Right atrium auricular region (tissue), 2 donors: ENCODE measurements around the gene OXNAD1. TPM values are rescaled to one million over a fixed set of nuclear protein-coding genes. Genes with fewer than 3 reads are reported as not detected.

Experiments used
- DNase-seq: peaks from one replicate; pipeline ENCODE4 v3.0.0-alpha.2; 2019; ENCODE audit warnings: low spot score
- H3K27ac ChIP-seq, 2 donors: fragments of 200-600 bp; sonication (generic); 1 replicate in 1 of 2; 2 replicates in 1 of 2; pipeline ENCODE4 v1.5.1; 2016 to 2019
- H3K27me3 ChIP-seq, 2 donors: fragments of 200-600 bp; sonication (generic); one replicate each; pipeline versions ENCODE4 v1.5.1 to v1.6.0; 2017 to 2019
- H3K36me3 ChIP-seq: fragments of 200-600 bp; sonication (generic); one replicate; pipeline ENCODE4 v1.5.1; 2016
- H3K4me1 ChIP-seq, 2 donors: fragments of 200-600 bp; sonication (generic); one replicate each; pipeline versions ENCODE4 v1.5.1 to v1.6.0; 2017 to 2019
- H3K4me3 ChIP-seq, 2 donors: fragments of 200-600 bp; sonication (generic); 1 replicate in 1 of 2; 2 replicates in 1 of 2; pipeline ENCODE4 v1.5.1; 2017 to 2019; ENCODE audit warnings: mild to moderate bottlenecking in 1 of 2, moderate library complexity in 1 of 2
- H3K9me3 ChIP-seq, 2 donors: fragments of 200-600 bp; sonication (generic); one replicate each; pipeline ENCODE4 v1.5.1; 2019
- total RNA-seq, 2 donors: library from RNA; depleted of rRNA; stranded (reverse); fragments of >200 nt; gene quantifications; one replicate each; pipeline ENCODE4 v1.1.0, GENCODE V29; 2016
- TF ChIP-seq, protein P1 (sequence below), 2 donors: fragments of 200-600 bp; sonication (generic); IDR thresholded peaks; one replicate each; pipeline ENCODE4 v1.5.1; 2019; ENCODE audit warnings: antibody characterized with exemption in 2 of 2

OXNAD1 gene
- total RNA-seq, 2 donors from 2014 or later, result 9.8 to 15.7 TPM

GRCh38 chr3:16280671-16281070 is 15.7 kb downstream of the OXNAD1 start:
- Histone ChIP-seq H3K27ac (no peak overlapping the region), H3K4me3 (no peak overlapping the region), H3K36me3 (peaks cover 20% of the 10 kb centered on the region), H3K9me3 (no peaks in the 10 kb centered on the region), H3K27me3 (no peaks in the 10 kb centered on the region), H3K4me1 (no peaks in the 10 kb centered on the region)
- DNase-seq, result no peak
- TF ChIP-seq, protein P1, sequence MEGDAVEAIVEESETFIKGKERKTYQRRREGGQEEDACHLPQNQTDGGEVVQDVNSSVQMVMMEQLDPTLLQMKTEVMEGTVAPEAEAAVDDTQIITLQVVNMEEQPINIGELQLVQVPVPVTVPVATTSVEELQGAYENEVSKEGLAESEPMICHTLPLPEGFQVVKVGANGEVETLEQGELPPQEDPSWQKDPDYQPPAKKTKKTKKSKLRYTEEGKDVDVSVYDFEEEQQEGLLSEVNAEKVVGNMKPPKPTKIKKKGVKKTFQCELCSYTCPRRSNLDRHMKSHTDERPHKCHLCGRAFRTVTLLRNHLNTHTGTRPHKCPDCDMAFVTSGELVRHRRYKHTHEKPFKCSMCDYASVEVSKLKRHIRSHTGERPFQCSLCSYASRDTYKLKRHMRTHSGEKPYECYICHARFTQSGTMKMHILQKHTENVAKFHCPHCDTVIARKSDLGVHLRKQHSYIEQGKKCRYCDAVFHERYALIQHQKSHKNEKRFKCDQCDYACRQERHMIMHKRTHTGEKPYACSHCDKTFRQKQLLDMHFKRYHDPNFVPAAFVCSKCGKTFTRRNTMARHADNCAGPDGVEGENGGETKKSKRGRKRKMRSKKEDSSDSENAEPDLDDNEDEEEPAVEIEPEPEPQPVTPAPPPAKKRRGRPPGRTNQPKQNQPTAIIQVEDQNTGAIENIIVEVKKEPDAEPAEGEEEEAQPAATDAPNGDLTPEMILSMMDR (IDR thresholded peaks at IDR 0.05), result no peak

DNA sequence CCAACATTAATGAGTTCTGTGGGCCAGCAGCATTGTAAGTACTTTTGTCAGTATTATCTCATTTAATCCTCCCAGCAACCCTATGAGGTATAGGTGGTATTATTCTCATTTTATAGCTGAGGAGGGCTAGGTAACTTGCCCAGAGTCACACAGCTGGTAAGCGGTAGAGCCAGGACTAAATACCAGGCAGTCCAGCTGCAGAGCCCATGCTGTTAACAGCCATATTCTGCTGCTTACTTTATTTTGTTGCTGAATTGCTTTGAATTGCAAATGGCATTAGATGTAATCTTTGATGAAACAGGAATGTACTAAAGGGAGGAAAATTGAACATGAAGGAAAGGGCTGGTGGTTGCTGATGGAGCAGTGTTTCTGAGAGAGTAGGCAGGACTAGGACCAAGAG is 19.6 kb downstream of the OXNAD1 start:
- Histone ChIP-seq H3K36me3 (peaks cover 20% of the 10 kb centered on the region), H3K4me1 (peaks cover 0 to 37% of the 10 kb centered on the region in 2 donors)

DNA sequence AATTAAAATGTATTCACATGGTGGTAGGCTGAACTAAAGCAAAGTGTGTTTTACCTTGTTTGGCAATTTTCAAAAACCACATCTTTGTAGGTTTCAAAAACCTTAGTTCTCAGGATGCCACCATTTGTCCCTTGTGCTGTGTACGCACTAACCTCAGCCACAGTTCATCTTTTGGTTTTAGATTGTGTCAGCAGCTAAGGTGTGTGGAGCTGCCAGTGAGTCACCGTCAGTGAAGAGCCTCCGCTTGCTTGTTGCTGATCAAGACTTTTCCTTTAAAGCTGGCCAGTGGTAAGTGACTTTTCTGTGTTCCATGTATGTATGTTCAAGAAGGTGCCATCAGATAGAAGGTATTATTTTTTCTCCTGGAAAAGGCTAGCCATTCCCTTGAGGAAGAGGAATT is 21.1 kb downstream of the OXNAD1 start:
- Histone ChIP-seq H3K27ac (peak overlapping the region; percentile 50 to 61), H3K36me3 (peaks cover 20% of the 10 kb centered on the region), H3K4me3 (no peak overlapping the region), H3K9me3 (no peaks in the 10 kb centered on the region), H3K4me1 (peaks cover 0 to 49% of the 10 kb centered on the region in 2 donors), H3K27me3 (no peaks in the 10 kb centered on the region)
- TF ChIP-seq, protein P1 (IDR thresholded peaks at IDR 0.05), result no peak
- no peak for DNase-seq

More for the DNA sequence above, 19.6 kb downstream of the OXNAD1 start:
- no peak for DNase-seq
- Histone ChIP-seq H3K27me3 (no peaks in the 10 kb centered on the region), H3K27ac (no peak overlapping the region), H3K9me3 (no peaks in the 10 kb centered on the region), H3K4me3 (no peak overlapping the region)
- TF ChIP-seq, protein P1 (IDR thresholded peaks at IDR 0.05), result no peak

GRCh38 chr3:16286751-16287543 is 21.9 kb downstream of the OXNAD1 start:
- Histone ChIP-seq H3K27me3 (no peaks in the 10 kb centered on the region), H3K4me3 (no peak overlapping the region), H3K27ac (peak overlapping the region; percentile 50 to 61), H3K9me3 (no peaks in the 10 kb centered on the region), H3K36me3 (peaks cover 18% of the 10 kb centered on the region), H3K4me1 (peaks cover 0 to 49% of the 10 kb centered on the region in 2 donors)
- TF ChIP-seq, protein P1 (IDR thresholded peaks at IDR 0.05), result no peak
- no peak for DNase-seq

- Histone ChIP-seq H3K36me3 (peaks cover 3% of the 10 kb centered on the region), H3K4me3 (no peak overlapping the region), H3K4me1 (peaks cover 0 to 49% of the 10 kb centered on the region in 2 donors), H3K9me3 (no peaks in the 10 kb centered on the region), H3K27me3 (no peaks in the 10 kb centered on the region), H3K27ac (peak overlapping the region; percentile 28 to 46)
- TF ChIP-seq, protein P1 (IDR thresholded peaks at IDR 0.05), result no peak
- no peak for DNase-seq
Measured at GRCh38 chr3:16288664-16289063, 23.7 kb downstream of the OXNAD1 start.
